H1 (cell line): Measurements from ENCODE around the gene HEATR5A.
A peak's percentile ranks its signal among the peaks of the same experiment; 100 is the strongest.

ENCODE experiments used
- CEBPB ChIP-seq: IDR thresholded peaks from 2 replicates; pipeline ENCODE4 v1.6.1; 2012; ENCODE audit warnings: low read depth, low read length
- CTCF ChIP-seq, 3 experiments: IDR thresholded peaks; 1 replicate in 2 of 3; 2 replicates in 1 of 3; pipeline versions ENCODE4 v1.5.1 to v1.6.1; 2011; ENCODE audit warnings: low read length in 3 of 3, mild to moderate bottlenecking in 3 of 3, inconsistent platforms in 2 of 3, low read depth in 1 of 3, moderate library complexity in 1 of 3; ENCODE audit not compliant: insufficient read depth in 1 of 3; ENCODE audit errors: control extremely low read depth in 1 of 3
- EZH2 ChIP-seq: fragments of 200-600 bp; sonication (generic); IDR thresholded peaks from 2 replicates; pipeline ENCODE4 v1.7.1; 2012; ENCODE audit warnings: low read depth, mild to moderate bottlenecking, moderate library complexity, low read length, inconsistent platforms; ENCODE audit not compliant: severe bottlenecking
- HDAC6 ChIP-seq: IDR thresholded peaks from one replicate; pipeline ENCODE4 v1.7.1; 2012; ENCODE audit warnings: low read depth, mild to moderate bottlenecking, inconsistent platforms, low read length, moderate library complexity
- POLR2AphosphoS5 ChIP-seq: IDR thresholded peaks from 2 replicates; pipeline ENCODE4 v1.6.1; 2011; ENCODE audit warnings: low read depth, low read length
- SRF ChIP-seq: IDR thresholded peaks from 2 replicates; pipeline ENCODE4 v1.6.1; 2011; ENCODE audit warnings: mild to moderate bottlenecking, low read depth, low read length, moderate library complexity
- TAF1 ChIP-seq: IDR thresholded peaks from 2 replicates; pipeline ENCODE4 v1.6.1; 2011; ENCODE audit warnings: mild to moderate bottlenecking, low read depth, low read length

- TF ChIP-seq CTCF (IDR thresholded peaks at IDR 0.05; ENCODE audit: control extremely low read depth in 1 of 3, insufficient read depth in 1 of 3, low read depth in 1 of 3, low read length in 3 of 3) (no peak), TAF1 (no peak), EZH2 (no peak), SRF (peak; percentile 42; the same call in 1 of the 2 replicates), POLR2AphosphoS5 (no peak), CEBPB (no peak), HDAC6 (no peak)
Observed at GRCh38 chr14:31292937-31293616, 127.3 kb downstream of the HEATR5A start.
